Measurements from ENCODE around the gene SPNS2. TPM values are rescaled to one million over a fixed set of nuclear protein-coding genes. Genes with fewer than 3 reads are reported as not detected.

Gene SPNS2
- total and polyA plus RNA-seq, 2 of the 8 experiments (the other 6 are each of a cell fraction or from before 2014, with no cell fraction given): 1.2 to 1.5 TPM

DNA sequence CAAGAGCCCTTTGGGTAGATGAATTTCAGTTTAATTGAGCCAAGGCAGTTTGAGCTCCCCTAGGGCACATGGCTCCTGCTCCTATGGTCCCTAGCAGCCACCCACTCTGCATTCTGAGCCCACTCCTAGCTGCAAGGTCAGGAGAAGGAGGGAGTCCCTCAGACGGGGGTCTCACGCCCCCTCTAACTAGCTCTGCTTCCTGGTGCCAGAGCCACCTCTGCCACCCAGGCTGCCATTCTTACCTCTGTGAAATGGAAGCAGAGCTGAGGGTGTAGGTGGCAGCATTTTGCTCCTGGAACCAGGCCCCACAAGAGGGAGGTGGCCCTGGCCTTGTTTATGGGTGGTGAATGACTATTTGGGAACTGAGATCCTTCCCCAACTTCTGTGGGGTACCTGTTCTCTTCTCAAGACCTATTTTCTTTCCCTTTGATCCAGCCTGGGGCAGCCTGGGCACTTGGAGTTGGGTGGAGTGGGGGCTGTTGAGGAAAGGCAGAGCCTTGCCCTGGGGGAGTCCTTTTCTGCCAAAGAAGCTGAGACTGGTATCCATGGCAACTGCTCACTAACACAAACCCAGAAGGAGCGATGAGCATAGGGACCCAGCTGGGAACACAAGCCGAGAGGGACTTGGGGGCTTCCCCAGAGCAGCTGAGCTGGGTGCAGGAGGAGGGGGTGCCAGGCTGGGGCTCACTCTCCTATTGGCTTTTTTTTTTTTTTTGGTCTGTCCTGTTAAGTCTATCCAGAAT, 4.8 kb downstream of the SPNS2 start (continued):
- TF ChIP-seq, protein P1, sequence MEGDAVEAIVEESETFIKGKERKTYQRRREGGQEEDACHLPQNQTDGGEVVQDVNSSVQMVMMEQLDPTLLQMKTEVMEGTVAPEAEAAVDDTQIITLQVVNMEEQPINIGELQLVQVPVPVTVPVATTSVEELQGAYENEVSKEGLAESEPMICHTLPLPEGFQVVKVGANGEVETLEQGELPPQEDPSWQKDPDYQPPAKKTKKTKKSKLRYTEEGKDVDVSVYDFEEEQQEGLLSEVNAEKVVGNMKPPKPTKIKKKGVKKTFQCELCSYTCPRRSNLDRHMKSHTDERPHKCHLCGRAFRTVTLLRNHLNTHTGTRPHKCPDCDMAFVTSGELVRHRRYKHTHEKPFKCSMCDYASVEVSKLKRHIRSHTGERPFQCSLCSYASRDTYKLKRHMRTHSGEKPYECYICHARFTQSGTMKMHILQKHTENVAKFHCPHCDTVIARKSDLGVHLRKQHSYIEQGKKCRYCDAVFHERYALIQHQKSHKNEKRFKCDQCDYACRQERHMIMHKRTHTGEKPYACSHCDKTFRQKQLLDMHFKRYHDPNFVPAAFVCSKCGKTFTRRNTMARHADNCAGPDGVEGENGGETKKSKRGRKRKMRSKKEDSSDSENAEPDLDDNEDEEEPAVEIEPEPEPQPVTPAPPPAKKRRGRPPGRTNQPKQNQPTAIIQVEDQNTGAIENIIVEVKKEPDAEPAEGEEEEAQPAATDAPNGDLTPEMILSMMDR (IDR thresholded peaks at IDR 0.05; ENCODE audit: control extremely low read depth in 1 of 3, insufficient read depth in 1 of 3, low read depth in 1 of 3, low read length in 3 of 3): no peak
